HL-60 (cell line): Measurements from ENCODE around the gene SAMD9L.

Experiments used
- DNase-seq, 2 experiments: peaks; one replicate each; pipeline ENCODE4 v3.0.0-alpha.2; 2010 to 2020; ENCODE audit warnings: low read depth in 1 of 2, low spot score in 1 of 2
- H3K27ac ChIP-seq: fragments of 250-450 bp; sonication (Bioruptor Pico); replicated peaks from 2 replicates; pipeline ENCODE4 v1.5.1; 2020; ENCODE audit warnings: mild to moderate bottlenecking, moderate library complexity
- H3K27me3 ChIP-seq: fragments of 250-450 bp; sonication (Bioruptor Pico); 2 replicates; pipeline ENCODE4 v1.5.1; 2021; ENCODE audit warnings: mild to moderate bottlenecking, moderate library complexity; ENCODE audit not compliant: insufficient read depth, poor library complexity, severe bottlenecking
- H3K4me3 ChIP-seq: replicated peaks from 2 replicates; pipeline ENCODE4 v1.5.1; 2011; ENCODE audit warnings: mild to moderate bottlenecking, control low read depth, low read length; ENCODE audit not compliant: insufficient read depth
- CTCF ChIP-seq: IDR thresholded peaks from one replicate; pipeline ENCODE4 v1.5.1; 2011; ENCODE audit warnings: low read length, control low read depth, inconsistent platforms; ENCODE audit not compliant: insufficient read depth
- GABPA ChIP-seq: IDR thresholded peaks from 2 replicates; pipeline ENCODE4 v1.6.1; 2012; ENCODE audit warnings: low read depth
- POLR2AphosphoS5 ChIP-seq: IDR thresholded peaks from 2 replicates; pipeline ENCODE4 v1.6.1; 2012; ENCODE audit warnings: low read depth
- REST ChIP-seq: IDR thresholded peaks from 2 replicates; pipeline ENCODE4 v1.6.1; 2012; ENCODE audit warnings: low read depth; ENCODE audit not compliant: insufficient replicate concordance
- SPI1 ChIP-seq: IDR thresholded peaks from 2 replicates; pipeline ENCODE4 v1.6.1; 2012; ENCODE audit warnings: low read depth, mild to moderate bottlenecking, borderline replicate concordance

SAMD9L gene

DNA sequence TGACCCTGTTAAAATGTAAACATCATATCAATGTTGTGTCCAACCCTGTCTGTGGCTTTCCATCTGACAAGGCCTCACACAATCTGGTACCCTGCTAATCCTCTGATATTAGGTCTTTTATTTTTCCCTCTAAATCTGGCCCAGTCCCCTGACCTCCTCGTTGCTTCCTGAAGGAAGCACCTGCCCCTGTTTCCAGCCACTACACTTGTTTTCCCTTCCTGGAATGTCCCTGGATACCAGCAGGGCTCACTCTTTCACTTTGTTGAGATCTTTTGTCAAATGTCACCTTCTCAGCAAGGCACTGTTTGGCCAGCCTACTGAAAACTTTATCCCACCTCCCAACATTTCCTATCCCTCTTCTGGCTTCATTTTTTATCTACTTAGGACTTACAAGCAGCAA is 2.1 kb downstream of the SAMD9L start:
- DNase-seq: no peak
- H3K27me3 ChIP-seq: no peaks in the 10 kb centered on the region
- H3K27ac ChIP-seq: peak overlapping the region; percentile 65
- TF ChIP-seq SPI1: no peak
- TF ChIP-seq CTCF: no peak
- TF ChIP-seq GABPA: no peak
- no peak for TF ChIP-seq REST
- TF ChIP-seq POLR2AphosphoS5: no peak
- H3K4me3 ChIP-seq: no peak overlapping the region

- H3K27me3 ChIP-seq: no peaks in the 10 kb centered on the region
- no peak overlapping the region; the same call in 1 of the 2 replicates for H3K27ac ChIP-seq
- no peak overlapping the region for H3K4me3 ChIP-seq
- DNase-seq: peak; percentile 20 to 64
- TF ChIP-seq REST (no peak), SPI1 (peak; percentile 22; the same call in 1 of the 2 replicates)
Observed at GRCh38 chr7:93145354-93145753, 2.8 kb downstream of the SAMD9L start.

GRCh38 chr7:93142127-93142526 is 6.1 kb downstream of the SAMD9L start:
- no peak for TF ChIP-seq SPI1
- TF ChIP-seq CTCF: no peak
- DNase-seq: no peak
- Histone ChIP-seq H3K27ac (no peak overlapping the region), H3K27me3 (no peaks in the 10 kb centered on the region), H3K4me3 (no peak overlapping the region)

- Histone ChIP-seq H3K27me3 (no peaks in the 10 kb centered on the region), H3K27ac (peak overlapping the region; percentile 39), H3K4me3 (no peak overlapping the region)
- peak; percentile 17 to 67 for DNase-seq
- peak; percentile 32; the same call in 1 of the 2 replicates for TF ChIP-seq POLR2AphosphoS5
- no peak for TF ChIP-seq SPI1
- no peak for TF ChIP-seq CTCF
- TF ChIP-seq GABPA: no peak
- no peak for TF ChIP-seq REST
Observed at GRCh38 chr7:93140582-93141191, 7.5 kb downstream of the SAMD9L start.
